NCI-H69 (cell line): ENCODE data around the gene BCL7C.
"Not testable (repeated sequence)": the region's sequence is repeated elsewhere in the genome, so short reads cannot be mapped to it uniquely, and the experiment has no call there.

Experiments
- DNase-seq: peaks from one replicate; lab custom pipeline; 2025; lab: John Stamatoyannopoulos, UW

Gene BCL7C

DNA sequence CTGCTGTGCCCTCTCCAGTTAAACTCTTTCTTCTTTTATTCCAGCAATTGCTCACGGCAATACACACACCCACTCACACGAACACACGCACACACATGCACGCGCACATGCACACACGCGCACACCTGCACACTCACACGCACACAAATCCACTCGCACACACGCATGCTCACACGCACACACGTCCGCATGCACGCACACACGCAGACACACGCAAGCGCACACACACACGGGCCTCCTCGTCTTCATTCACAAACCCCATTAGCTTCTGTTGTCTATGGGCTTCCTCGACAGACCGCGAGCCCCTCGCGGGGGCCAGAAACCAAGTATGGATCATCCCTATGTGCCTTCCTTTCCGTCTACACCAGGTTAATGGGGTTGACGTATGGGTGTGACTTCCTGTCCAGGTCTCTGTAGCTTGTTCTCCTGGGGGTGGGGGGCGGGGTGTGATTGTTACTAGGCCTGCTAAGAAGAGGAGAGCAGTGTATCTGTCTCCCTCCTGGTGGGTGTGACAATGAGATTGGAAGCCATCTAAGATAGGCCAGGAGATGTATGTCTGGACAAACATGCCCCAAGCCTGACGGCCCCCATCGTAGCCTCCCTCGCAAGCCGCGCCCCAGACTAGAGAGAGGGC, 1.9 kb upstream of the BCL7C start:
- no peak for DNase-seq

- no peak for DNase-seq
Measured at GRCh38 chr16:30894540-30895368, 877 bp upstream of the BCL7C start.

- peak; percentile 46 for DNase-seq
Measured at GRCh38 chr16:30893417-30893743, 497 bp downstream of the BCL7C start.

- DNase-seq, result no peak
Measured at GRCh38 chr16:30892670-30893416, 1.0 kb downstream of the BCL7C start.

- DNase-seq, result not testable (repeated sequence)
Measured at GRCh38 chr16:30891043-30891823, 2.6 kb downstream of the BCL7C start.

GRCh38 chr16:30889721-30890120, 4.2 kb downstream of the BCL7C start:
- no peak for DNase-seq

- DNase-seq, result no peak
Measured at GRCh38 chr16:30888856-30889499, 4.9 kb downstream of the BCL7C start.

- DNase-seq, result no peak
Measured at GRCh38 chr16:30887927-30888326, 6.0 kb downstream of the BCL7C start.

DNA sequence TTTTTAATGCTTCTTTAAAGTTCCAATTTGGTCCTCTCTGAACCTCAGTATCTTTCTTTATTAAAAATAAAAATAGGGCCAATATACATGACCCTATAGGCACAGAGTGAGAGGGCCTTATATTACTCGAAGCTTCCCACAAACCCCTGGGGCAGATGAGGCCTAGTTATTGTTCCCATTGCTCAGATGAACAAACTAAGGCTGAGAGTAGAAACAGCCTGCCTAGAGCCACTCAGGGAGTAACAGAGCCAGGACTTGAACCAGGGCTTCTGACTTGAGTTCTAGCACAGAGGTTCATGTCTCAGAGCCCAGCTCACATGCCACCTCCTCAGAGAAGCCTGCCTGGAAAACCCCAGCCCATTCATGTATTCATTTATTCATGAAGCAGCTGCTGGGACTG, 7.7 kb downstream of the BCL7C start:
- no peak for DNase-seq

DNA sequence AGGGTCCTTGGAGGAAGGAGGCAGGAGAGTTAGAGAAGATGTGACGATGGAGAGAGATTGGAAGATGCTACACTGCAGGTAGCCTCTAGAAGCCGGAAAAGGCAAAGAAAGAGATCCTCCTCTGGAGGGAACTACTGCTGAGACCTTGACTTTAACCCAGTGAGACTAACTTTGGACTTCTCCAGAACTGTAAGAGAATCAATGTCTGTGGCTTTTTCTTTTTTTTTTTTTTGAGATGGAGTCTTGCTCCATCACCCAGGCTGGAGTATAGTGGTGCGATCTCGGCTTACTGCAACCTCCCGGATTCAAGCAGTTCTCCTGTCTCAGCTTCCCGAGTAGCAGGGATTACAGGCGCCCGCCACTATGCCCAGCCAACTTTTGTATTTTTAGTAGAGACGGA, 8.7 kb downstream of the BCL7C start:
- no peak for DNase-seq

- no peak for DNase-seq
Measured at GRCh38 chr16:30884760-30885159, 9.1 kb downstream of the BCL7C start.

DNA sequence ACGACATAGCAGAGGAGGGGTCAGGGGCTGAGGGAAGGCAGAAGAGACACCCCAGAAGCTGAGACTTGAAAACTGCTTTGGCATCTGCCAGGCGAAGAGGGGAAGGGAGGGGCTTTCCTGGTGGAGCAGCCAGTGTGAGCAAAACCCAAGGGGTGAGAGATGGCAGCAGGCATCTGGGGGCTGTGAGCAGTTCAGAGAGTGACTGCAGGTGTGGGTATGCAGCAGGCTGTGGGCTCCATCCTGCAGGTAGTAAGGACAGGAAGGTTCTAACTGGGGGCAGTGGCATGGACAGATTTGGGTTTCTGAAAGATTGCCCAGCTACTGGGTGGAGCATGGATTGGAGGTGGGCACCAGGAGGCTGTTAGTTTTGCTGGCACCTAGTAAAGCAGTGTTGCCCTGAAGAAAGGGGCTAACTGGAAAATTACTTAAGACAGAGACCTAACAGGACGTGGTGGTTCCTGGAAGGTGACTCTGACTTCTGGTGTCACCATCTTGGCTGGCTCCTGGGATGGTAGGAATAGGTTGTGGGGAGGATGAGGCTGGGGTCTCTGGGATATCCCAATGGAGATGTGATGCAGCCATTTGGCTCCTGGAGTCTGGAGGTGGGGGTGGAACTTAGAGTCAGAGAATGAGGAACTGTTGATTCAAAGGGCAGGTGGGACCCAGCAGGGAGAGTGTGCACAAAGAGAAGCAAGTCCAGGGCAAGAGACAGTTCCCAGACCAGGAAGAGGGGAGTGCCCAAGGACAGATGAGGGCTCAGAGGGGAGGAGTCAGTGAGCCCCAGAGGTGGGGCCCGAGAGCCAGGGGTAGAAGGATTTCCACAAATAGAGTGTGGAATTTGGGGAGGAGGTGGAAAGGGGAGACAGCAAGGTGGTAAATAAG, 11.2 kb downstream of the BCL7C start:
- DNase-seq, result peak; percentile 25

- DNase-seq, result peak; percentile 31
Measured at GRCh38 chr16:30876867-30877266, 17.0 kb downstream of the BCL7C start.

DNA sequence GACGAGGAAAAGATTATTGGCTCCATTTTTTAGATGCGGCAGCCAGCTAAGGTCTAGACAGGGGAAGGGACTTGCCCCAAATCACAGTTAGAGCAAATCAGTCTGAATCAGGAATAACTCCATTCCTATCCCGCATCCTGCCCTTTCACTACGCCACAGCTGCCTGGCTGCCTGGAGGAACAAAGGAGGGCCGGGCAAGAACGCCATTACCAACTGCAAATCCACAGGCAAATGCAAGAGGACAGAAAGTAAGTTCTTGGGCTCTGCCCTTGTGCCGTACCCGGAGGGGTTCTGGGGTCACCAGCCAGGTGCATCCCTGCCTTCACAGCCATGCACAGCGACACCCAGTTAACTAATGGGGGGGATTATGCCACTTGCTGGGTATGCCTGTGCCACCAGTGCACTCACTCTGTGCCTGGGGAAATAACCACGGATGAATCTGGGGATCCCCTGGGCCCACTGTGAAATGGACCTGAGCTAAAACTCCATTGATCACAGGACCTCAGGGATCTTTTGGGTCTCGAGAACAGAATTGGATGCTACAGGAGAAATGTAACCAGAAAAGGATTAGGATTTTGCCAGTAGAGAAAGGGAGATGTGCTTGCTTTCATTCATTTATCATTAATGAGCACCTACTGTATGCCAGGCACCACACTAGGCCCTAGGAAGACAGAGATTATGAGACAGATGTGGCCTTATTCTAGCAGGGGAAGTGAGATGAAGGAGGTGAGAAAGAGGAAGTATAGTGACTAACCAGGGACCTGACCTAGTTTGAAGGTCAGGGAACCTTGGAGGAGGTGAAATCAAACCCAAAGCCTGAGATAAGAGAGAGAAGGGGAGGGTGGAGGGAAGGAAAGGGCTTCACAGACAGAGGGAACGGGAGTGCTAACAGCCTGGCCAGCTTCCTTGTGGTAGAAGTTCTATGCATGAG, 17.7 kb downstream of the BCL7C start:
- peak; percentile 59 for DNase-seq

- peak; percentile 98 for DNase-seq
Measured at GRCh38 chr16:30874821-30875717, 18.8 kb downstream of the BCL7C start.

GRCh38 chr16:30874244-30874820, 19.5 kb downstream of the BCL7C start:
- DNase-seq, result peak; percentile 51

DNA sequence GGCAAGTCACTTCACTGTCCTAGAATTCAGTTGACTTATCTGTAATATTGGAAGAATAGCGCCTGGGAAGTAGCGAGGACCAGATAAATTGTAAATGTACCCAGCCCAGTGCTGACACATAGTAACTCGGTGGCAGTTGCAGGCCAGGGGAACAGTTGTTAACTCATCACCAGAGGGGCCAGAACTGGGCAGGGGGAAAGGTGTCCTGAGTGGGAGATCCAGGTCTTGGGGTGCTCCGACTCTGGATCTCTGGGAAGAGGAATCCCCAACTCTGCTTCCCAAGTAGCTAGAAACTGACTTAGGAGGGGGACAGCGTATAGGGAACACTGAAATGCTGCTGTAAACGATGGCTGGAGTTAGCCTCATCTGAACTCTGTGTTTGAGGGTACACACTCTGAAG, 23.0 kb downstream of the BCL7C start:
- no peak for DNase-seq

DNA sequence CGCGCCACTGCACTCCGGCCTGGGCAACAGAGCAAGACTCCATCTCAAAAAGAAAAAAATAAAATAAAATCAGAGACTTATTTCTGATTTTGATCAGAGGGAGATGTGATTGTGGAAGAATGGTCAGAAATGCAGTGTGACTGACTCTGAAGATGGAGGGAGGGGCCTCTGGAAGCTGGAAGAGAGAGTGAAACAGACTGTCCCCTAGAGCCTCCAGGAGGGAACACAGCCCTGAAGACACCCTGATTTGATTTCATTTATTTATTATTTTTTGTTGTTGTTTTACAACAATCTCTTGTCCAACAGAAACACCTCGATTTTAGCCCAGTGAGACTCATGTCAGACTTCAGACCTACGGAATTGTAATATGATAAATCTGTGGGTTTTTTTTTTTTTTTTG, 26.1 kb downstream of the BCL7C start:
- peak; percentile 25 for DNase-seq
